ES-I3 (cell line): Measurements from ENCODE around the gene WNT5A.

Source experiments
- H3K36me3 ChIP-seq: 2 replicates; pipeline ENCODE4 v1.6.1; 2013; ENCODE audit warnings: mild to moderate bottlenecking, low read length, control low read depth, moderate library complexity; ENCODE audit not compliant: insufficient read depth
- H3K4me1 ChIP-seq: 2 replicates; pipeline ENCODE4 v1.6.1; 2013; ENCODE audit warnings: mild to moderate bottlenecking, control low read depth, low read length; ENCODE audit not compliant: insufficient read depth
- H3K9ac ChIP-seq: 2 replicates; pipeline ENCODE4 v1.6.1; 2013; ENCODE audit warnings: low read depth, mild to moderate bottlenecking, low read length, moderate library complexity
- H3K9me3 ChIP-seq: 2 replicates; pipeline ENCODE4 v1.6.1; 2013; ENCODE audit warnings: mild to moderate bottlenecking, low read length, moderate library complexity; ENCODE audit not compliant: control insufficient read depth, insufficient read depth

WNT5A gene

DNA sequence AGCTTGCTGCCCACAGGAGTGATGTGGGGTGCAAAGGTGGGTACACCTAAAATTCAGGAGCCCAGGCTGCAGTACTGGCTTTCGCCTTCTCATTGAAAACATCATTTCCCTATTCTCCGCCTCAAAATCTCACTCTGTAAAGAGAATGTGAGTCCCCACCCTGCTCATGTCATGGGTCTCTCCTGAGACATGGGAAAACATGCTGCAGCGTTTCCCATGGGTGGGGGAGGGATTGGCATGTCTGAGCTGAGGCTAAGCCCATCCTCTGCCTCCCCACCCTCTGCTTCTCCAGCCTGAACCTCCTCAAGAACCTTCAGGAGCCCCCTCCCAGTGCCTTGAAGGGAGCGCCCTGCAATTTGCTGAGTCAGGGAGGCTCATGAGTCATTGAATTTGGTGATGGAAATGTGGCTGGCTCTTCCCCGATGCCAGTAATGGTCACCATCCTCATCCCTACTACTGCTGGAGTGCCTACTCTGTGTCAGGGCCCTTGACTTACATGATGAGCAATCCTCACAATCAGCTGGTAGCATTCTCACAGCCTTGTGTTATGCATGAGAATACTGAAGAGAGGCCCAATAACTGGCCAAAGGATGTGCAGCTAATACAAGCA, 28.8 kb downstream of the WNT5A start:
- Histone ChIP-seq H3K9ac (no peak overlapping the region), H3K9me3 (no peaks in the 10 kb centered on the region), H3K36me3 (no peaks in the 10 kb centered on the region), H3K4me1 (no peaks in the 10 kb centered on the region)

DNA sequence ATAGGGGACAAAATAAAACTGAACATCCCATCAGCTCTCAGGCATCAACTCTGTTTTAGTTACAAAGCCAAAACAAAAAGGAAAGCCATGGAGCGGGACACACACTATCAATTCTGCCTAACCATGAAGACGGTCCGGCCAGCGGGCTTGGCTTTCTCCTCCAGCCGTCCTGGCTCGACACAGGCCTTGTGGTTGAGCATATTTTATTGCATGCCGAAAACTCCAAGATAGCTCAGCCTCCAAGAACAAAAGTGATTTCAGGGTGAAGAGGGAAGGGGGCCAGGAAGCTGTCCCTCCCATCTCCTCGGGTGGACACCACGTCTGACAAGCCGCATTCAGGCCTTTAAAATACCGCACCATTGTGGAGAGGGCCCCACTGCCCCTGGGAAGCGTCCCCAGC, 31.2 kb downstream of the WNT5A start:
- H3K9me3 ChIP-seq: no peaks in the 10 kb centered on the region
- H3K36me3 ChIP-seq: no peaks in the 10 kb centered on the region
- H3K9ac ChIP-seq: no peak overlapping the region
- H3K4me1 ChIP-seq: no peaks in the 10 kb centered on the region

DNA sequence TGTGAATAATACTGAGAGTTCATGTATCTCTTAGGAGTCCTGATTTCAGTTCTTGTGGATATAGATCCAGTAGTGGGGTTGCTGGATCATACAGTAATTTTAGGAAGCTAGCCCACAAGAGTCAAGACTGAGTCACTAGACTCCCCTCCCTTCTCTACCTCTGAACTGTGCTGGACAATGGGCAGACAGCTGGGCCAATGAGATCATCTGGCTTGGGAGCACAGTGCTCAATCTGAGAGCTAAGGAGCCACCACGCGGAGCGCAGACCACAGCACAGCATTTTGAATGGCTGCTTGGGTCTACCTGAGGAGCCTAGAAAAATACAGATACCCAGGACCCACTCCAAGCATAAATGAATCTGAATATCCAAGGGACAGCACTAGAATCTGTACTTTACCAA, 32.5 kb downstream of the WNT5A start:
- Histone ChIP-seq H3K4me1 (no peaks in the 10 kb centered on the region), H3K36me3 (no peaks in the 10 kb centered on the region), H3K9ac (no peak overlapping the region), H3K9me3 (no peaks in the 10 kb centered on the region)

DNA sequence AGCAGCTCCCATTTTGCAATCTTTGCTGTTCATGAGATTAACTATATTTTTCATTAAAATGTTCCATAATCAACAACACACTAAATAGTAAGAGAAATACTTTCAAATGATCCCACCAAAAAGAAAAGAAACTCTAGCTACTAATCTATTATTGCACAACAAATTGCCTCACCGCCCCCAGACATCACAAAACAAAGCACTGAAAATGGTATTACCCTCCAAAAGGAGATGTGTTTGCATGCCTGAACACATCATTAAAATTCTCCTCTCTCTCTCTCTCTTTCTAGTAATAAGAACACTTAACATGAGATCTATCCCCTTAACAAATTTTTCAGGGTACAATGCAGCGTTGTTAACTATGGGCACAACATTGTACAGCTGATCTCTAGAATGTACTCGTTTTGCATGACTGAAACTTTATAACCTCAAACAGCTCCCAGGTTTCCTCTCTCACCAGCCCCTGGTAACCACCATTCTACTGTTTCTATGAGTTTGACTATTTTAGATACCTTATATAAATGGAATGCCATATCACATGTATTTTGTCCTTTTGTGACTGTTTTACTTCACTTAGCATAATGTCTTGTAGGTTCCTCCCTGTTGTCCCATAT, 33.1 kb downstream of the WNT5A start:
- Histone ChIP-seq H3K36me3 (no peaks in the 10 kb centered on the region), H3K9ac (no peak overlapping the region), H3K4me1 (no peaks in the 10 kb centered on the region), H3K9me3 (no peaks in the 10 kb centered on the region)

DNA sequence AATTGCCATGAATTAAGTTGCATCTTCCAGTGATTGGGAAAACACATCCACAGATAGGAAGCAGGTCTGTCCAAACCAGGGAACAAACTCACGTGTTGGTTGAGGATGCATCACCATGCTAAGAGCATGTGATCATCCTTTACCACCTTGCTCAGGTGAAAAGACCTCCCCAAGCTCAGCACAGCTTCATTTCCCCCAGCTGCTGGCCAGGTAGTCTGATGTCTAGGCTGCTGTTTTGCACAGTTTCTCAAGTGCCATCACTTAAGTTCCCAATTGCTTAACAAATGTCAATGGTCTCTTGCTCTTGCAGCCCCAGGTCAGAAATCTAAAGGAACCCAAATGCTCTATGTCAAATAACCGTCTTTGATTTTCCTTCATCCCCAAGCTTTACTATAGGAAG, 34.2 kb downstream of the WNT5A start:
- H3K36me3 ChIP-seq: no peaks in the 10 kb centered on the region
- H3K9me3 ChIP-seq: no peaks in the 10 kb centered on the region
- H3K9ac ChIP-seq: no peak overlapping the region
- no peaks in the 10 kb centered on the region for H3K4me1 ChIP-seq

DNA sequence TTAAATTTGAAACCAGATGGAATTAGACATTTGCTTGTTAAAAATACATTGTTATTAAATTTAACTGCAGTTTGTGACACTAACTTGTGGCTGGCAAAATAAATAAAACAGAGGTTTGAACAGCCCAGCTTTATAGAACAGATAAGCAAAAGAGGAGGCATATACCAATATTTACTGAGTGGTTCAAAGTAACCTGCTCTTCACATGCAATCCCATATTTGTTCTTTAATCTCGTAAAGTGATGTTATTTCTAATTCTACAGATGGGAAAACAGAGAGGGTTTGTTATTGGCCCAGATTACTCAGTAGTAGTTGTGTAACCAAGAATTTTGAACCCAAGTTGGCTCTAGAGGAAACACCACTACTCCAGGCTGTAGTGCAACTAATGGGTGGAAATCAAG, 37.6 kb downstream of the WNT5A start:
- Histone ChIP-seq H3K9me3 (no peaks in the 10 kb centered on the region), H3K4me1 (no peaks in the 10 kb centered on the region), H3K36me3 (no peaks in the 10 kb centered on the region), H3K9ac (no peak overlapping the region)

DNA sequence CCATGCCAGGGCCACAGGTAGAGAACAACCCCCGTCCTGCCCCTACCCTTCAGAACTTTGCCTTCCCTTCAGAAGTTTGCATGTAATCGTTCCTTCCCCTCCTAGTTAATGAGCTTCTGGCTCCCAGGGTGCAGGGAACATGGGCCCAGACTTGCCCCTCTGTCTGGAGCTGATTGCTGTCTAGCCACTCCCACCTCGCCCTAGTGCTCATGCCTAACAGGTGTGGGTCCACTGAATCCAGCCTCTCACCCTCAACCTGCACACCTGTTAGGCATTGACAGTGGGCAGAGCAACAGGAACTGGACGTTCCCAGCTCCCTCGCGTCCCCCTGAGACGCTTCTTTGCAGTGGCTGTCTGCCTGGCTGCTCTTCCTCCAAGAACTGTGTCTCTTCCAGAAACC, 40.3 kb downstream of the WNT5A start:
- no peaks in the 10 kb centered on the region for H3K4me1 ChIP-seq
- H3K36me3 ChIP-seq: no peaks in the 10 kb centered on the region
- no peaks in the 10 kb centered on the region for H3K9me3 ChIP-seq
- H3K9ac ChIP-seq: no peak overlapping the region

DNA sequence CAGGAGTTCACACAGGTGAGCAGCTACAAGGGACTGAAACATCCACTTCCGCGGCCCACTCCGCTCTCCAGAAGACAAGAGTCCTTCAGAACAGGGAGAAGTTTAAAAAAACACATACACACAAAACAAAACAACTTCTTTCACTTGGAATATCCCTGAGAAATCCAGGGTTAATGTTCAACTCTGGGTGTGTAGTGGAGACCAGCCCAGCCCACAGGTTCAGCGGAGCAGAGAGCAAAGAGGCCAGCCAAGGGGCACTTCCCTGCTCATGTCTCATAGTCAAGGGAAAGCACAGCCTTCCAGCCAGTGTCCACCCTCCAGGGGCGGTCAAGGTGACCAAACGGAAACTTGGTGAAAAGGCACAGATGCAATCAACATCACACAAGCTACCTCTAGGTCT, 41.6 kb downstream of the WNT5A start:
- H3K9me3 ChIP-seq: no peaks in the 10 kb centered on the region
- H3K9ac ChIP-seq: no peak overlapping the region
- H3K4me1 ChIP-seq: no peaks in the 10 kb centered on the region
- no peaks in the 10 kb centered on the region for H3K36me3 ChIP-seq

DNA sequence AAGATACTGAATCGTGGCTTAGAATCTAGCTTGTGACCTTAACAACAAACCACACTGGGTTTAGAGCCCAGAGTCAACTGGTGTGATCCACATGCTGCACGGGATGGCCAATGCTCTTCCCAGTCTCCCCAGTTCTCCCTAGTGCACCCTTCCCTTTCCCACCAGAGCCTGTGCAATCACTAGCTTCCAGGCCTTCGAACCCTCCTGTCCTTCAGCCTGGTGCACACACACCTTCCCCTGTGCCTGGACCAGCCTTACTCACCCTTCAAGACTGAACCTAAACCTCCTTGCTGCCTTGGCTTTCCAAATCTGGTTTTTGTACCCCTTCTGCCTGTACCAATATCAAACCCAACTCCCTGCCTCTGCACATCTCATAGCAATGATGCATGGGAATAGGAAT, 43.8 kb downstream of the WNT5A start:
- no peaks in the 10 kb centered on the region for H3K4me1 ChIP-seq
- H3K9me3 ChIP-seq: no peaks in the 10 kb centered on the region
- H3K36me3 ChIP-seq: no peaks in the 10 kb centered on the region
- H3K9ac ChIP-seq: no peak overlapping the region

DNA sequence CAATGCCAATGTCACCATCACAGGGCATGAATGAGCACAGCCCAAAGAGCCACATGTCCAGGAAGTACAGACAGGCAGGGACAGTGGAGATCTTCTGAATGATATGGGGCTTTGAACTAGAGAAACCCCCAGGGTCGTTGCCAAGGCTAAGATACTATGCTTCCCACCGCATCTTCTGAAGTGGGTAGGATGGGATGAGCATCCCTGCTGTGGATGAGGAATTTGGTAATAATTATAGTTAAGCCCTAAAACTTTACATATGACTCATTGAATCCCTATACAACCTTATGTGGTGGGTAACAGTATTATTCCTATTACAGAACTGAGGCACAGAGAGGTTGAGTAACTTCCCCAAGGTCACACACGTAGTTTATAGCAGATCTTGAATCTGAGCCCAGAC, 44.2 kb downstream of the WNT5A start:
- Histone ChIP-seq H3K4me1 (no peaks in the 10 kb centered on the region), H3K9me3 (no peaks in the 10 kb centered on the region), H3K9ac (no peak overlapping the region), H3K36me3 (no peaks in the 10 kb centered on the region)

DNA sequence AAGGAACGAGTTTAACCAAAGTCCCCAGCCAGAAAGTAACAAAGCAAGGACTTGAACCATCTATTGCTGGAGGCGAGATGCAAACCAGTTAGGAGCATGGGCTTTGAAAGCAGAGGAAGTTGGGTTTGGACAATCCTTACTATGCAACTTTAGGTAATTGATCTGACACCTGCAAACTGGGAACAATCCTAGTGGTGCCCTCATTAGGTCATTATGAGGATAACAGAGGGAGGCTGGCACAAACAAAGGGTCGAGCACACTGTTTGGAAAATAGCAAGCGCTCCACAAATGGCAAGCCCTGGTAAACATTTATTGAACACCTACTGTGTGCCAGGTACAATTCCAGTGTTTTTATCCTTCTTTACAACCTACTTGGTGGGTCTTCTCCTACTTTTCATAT, 45.6 kb downstream of the WNT5A start:
- Histone ChIP-seq H3K36me3 (no peaks in the 10 kb centered on the region), H3K4me1 (no peaks in the 10 kb centered on the region), H3K9me3 (no peaks in the 10 kb centered on the region), H3K9ac (no peak overlapping the region)

DNA sequence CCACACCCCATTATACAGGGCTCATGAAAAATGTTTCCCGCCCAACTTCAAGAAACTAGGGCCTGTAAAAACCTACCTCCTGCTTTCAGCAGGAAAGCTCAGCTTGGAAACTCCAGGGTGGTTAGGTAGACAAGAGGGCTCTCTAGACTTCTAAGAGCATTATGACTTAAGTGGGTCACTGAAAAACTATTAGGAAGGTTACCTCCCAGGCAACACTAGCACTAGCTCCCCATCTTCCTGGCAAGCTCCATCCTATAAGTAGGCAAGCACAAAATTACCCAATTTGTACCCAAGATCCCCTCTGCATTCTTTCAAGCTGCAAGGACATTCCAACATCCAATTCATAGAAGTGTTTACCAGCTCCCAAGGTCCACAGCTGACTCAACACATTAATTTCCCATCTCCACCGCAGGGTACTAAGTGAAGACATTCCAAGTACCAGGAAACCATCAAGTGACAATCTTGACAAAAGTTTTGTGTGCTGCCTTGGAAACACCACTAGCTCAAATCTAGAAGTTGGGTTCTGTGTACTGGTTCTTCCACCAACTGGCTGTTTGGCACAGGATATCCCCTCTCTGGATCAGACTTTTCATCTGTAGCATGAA, 46.9 kb downstream of the WNT5A start:
- no peaks in the 10 kb centered on the region for H3K9me3 ChIP-seq
- no peak overlapping the region for H3K9ac ChIP-seq
- H3K36me3 ChIP-seq: no peaks in the 10 kb centered on the region

DNA sequence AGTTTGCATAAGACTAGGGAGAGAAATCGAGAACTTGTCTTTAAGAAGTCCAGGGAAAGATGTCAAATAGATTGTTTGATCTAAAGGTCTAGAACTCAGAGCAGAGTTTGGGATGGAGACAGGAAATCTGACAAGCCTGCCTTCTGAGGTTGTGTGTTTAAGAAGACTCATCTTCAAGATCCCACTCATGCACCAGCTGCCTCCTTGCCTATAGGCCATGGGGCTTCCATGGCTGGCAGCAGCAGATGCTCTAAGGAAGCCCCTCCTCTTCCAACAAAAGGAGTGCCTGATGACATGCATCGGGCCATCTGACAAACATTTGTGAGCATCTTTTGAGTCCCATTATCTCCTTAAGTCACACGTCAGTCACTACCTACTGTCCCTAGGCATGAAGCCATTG, 47.4 kb downstream of the WNT5A start:
- Histone ChIP-seq H3K9me3 (no peaks in the 10 kb centered on the region), H3K9ac (no peak overlapping the region), H3K36me3 (no peaks in the 10 kb centered on the region), H3K4me1 (no peaks in the 10 kb centered on the region)

More for the DNA sequence above, 46.9 kb downstream of the WNT5A start:
- H3K4me1 ChIP-seq: no peaks in the 10 kb centered on the region

DNA sequence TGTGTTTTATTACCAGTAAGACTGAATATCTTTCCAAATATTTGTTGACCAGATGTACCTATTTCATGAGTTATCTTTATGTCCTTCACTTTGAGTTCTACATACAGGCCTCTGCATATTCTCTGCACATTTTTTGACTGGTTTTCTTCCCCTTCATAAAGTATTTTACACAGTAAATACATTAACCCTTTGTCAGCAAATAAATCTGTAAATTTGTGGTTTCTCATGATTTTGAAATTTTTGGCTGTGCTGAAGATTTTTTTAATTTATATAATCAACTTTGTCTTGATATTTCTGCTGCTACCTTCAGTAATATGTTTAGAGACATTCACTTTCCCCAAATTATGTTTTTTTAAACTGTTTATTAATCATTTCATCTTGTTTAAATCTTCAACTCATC, 50.5 kb downstream of the WNT5A start:
- Histone ChIP-seq H3K9me3 (no peaks in the 10 kb centered on the region), H3K4me1 (no peaks in the 10 kb centered on the region), H3K36me3 (no peaks in the 10 kb centered on the region), H3K9ac (no peak overlapping the region)

DNA sequence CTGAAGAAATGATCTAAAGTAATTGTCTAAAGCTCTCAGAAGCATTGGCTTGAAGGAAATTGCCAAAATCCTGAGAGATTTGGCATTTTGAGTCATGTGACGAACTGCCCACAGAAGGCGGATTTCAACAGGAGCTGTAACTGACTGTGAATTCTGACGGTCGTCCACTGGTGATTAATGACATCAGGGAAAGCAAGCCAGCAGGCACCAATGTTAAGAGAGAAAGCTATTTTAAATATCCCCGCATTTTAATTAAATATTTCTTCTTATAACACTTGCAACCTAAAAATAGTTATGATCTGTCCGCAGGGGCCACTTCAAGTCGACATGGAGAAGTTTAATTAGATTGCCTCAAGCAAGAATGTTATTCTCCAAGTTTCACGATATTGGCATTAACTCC, 51.6 kb downstream of the WNT5A start:
- Histone ChIP-seq H3K9me3 (no peaks in the 10 kb centered on the region), H3K4me1 (no peaks in the 10 kb centered on the region), H3K36me3 (no peaks in the 10 kb centered on the region), H3K9ac (no peak overlapping the region)
